Activated naive CD4-positive, alpha-beta T cell treated with anti-CD3 and anti-CD28 coated beads, Interleukin-2, amount 50 U/mL, for 72 hours (primary cell): ENCODE results near the gene PLD4. TPM values are rescaled to one million over a fixed set of nuclear protein-coding genes. Genes with fewer than 3 reads are reported as not detected.
"Not testable (repeated sequence)": the region's sequence is repeated elsewhere in the genome, so short reads cannot be mapped to it uniquely, and the experiment has no call there.

ENCODE experiments used
- ATAC-seq, 2 donors: fragments of 150-1000 bp; cut with Tn5 transposase; 2 replicates each; pipeline ENCODE4 v1.10.0; 2021; ENCODE audit warnings: mild to moderate bottlenecking in 2 of 2, moderate library complexity in 2 of 2
- DNase-seq, 2 donors: peaks; one replicate each; pipeline ENCODE4 v3.0.0; 2021 to 2022; ENCODE audit warnings: low spot score in 2 of 2
- H3K27ac Mint-ChIP-seq, 2 donors: one replicate each; pipeline ENCODE4 v1.8.0; 2022; ENCODE audit warnings: mild to moderate bottlenecking in 2 of 2, mixed read lengths in 2 of 2
- H3K36me3 Mint-ChIP-seq, 2 donors: one replicate each; pipeline ENCODE4 v1.8.0; 2022; ENCODE audit warnings: mixed read lengths in 2 of 2
- H3K9me3 Mint-ChIP-seq, 2 donors: one replicate each; pipeline ENCODE4 v1.8.0; 2022; ENCODE audit warnings: mixed read lengths in 2 of 2
- total RNA-seq, 2 donors: library from RNA; stranded (reverse); gene quantifications; one replicate each; pipeline ENCODE4 v1.2.3, GENCODE V29; 2022

PLD4 gene
- total RNA-seq, 2 donors from 2014 or later = 0.04 TPM; not detected in 1

GRCh38 chr14:104942586-104942985, 17.9 kb downstream of the PLD4 start:
- no peak overlapping the region for H3K27ac Mint-ChIP-seq
- H3K9me3 Mint-ChIP-seq = no peaks in the 10 kb centered on the region
- no peaks in the 10 kb centered on the region for H3K36me3 Mint-ChIP-seq
- no peak for ATAC-seq
- DNase-seq = no peak

- H3K27ac Mint-ChIP-seq, DNase-seq, ATAC-seq, H3K9me3 Mint-ChIP-seq, H3K36me3 Mint-ChIP-seq: not testable (repeated sequence)
Measured at GRCh38 chr14:104943216-104944015, 18.7 kb downstream of the PLD4 start.

- not testable (repeated sequence) for H3K9me3 Mint-ChIP-seq, DNase-seq, H3K36me3 Mint-ChIP-seq, ATAC-seq, H3K27ac Mint-ChIP-seq
Measured at GRCh38 chr14:104944016-104944308, 19.3 kb downstream of the PLD4 start.

- not testable (repeated sequence) for ATAC-seq, DNase-seq
Measured at GRCh38 chr14:104944436-104945205, 19.9 kb downstream of the PLD4 start.

GRCh38 chr14:104945266-104945665, 20.6 kb downstream of the PLD4 start:
- DNase-seq, ATAC-seq, H3K9me3 Mint-ChIP-seq, H3K36me3 Mint-ChIP-seq: not testable (repeated sequence)
- peak overlapping the region in 1 of 2 donors; percentile 60 for H3K27ac Mint-ChIP-seq

More at GRCh38 chr14:104944436-104945205, 19.9 kb downstream of the PLD4 start:
- not testable (repeated sequence) for H3K36me3 Mint-ChIP-seq, H3K9me3 Mint-ChIP-seq, H3K27ac Mint-ChIP-seq

- not testable (repeated sequence) for H3K9me3 Mint-ChIP-seq, H3K36me3 Mint-ChIP-seq, H3K27ac Mint-ChIP-seq, ATAC-seq, DNase-seq
Measured at GRCh38 chr14:104945986-104946965, 21.6 kb downstream of the PLD4 start.

GRCh38 chr14:104947201-104947600, 22.5 kb downstream of the PLD4 start:
- DNase-seq, H3K9me3 Mint-ChIP-seq, H3K36me3 Mint-ChIP-seq, ATAC-seq, H3K27ac Mint-ChIP-seq: not testable (repeated sequence)

- H3K9me3 Mint-ChIP-seq, DNase-seq, ATAC-seq, H3K36me3 Mint-ChIP-seq, H3K27ac Mint-ChIP-seq: not testable (repeated sequence)
Measured at GRCh38 chr14:104947881-104948735, 23.4 kb downstream of the PLD4 start.

- Mint-ChIP-seq H3K36me3 (no peaks in the 10 kb centered on the region), H3K9me3 (no peaks in the 10 kb centered on the region), H3K27ac (no peak overlapping the region)
- DNase-seq = no peak
- ATAC-seq = no peak
Measured at GRCh38 chr14:104948736-104949031, 24.0 kb downstream of the PLD4 start.

- H3K9me3 Mint-ChIP-seq = not testable (repeated sequence)
Measured at GRCh38 chr14:104949406-104949955, 24.8 kb downstream of the PLD4 start.

GRCh38 chr14:104950021-104950420, 25.3 kb downstream of the PLD4 start:
- no peaks in the 10 kb centered on the region for H3K9me3 Mint-ChIP-seq
- DNase-seq (no peak), ATAC-seq (no peak)
- no peak overlapping the region for H3K27ac Mint-ChIP-seq
- no peaks in the 10 kb centered on the region for H3K36me3 Mint-ChIP-seq

More at GRCh38 chr14:104949406-104949955, 24.8 kb downstream of the PLD4 start:
- not testable (repeated sequence) for ATAC-seq, H3K27ac Mint-ChIP-seq, DNase-seq, H3K36me3 Mint-ChIP-seq

GRCh38 chr14:104950701-104951100, 26.0 kb downstream of the PLD4 start:
- H3K9me3 Mint-ChIP-seq, H3K36me3 Mint-ChIP-seq, H3K27ac Mint-ChIP-seq, DNase-seq, ATAC-seq: not testable (repeated sequence)

GRCh38 chr14:104951863-104952657, 27.4 kb downstream of the PLD4 start:
- H3K9me3 Mint-ChIP-seq, ATAC-seq, DNase-seq, H3K27ac Mint-ChIP-seq, H3K36me3 Mint-ChIP-seq: not testable (repeated sequence)

GRCh38 chr14:104953097-104953496, 28.4 kb downstream of the PLD4 start:
- DNase-seq (no peak), ATAC-seq (no peak)
- Mint-ChIP-seq H3K36me3 (no peaks in the 10 kb centered on the region), H3K9me3 (no peaks in the 10 kb centered on the region), H3K27ac (no peak overlapping the region)
